HepG2 (cell line): ENCODE data around the gene CUL9. TPM values are rescaled to one million over a fixed set of nuclear protein-coding genes. Genes with fewer than 3 reads are reported as not detected.

Experiments used
- AKNA ChIP-seq: sonication (generic); formaldehyde crosslinking; IDR thresholded peaks from 2 replicates; pipeline ENCODE4 v1.4.0; 2020; ENCODE audit warnings: missing genetic modification reagents, borderline replicate concordance
- CENPT ChIP-seq: sonication (generic); formaldehyde crosslinking; IDR thresholded peaks from 2 replicates; pipeline ENCODE4 v1.8.0; 2022; ENCODE audit warnings: low read depth, mild to moderate bottlenecking, moderate library complexity, missing genetic modification reagents
- GATAD1 ChIP-seq: IDR thresholded peaks from 2 replicates; pipeline ENCODE4 v1.6.1; 2016; ENCODE audit warnings: missing genetic modification reagents, missing compliant biosample characterization
- KMT2B ChIP-seq: IDR thresholded peaks from 2 replicates; pipeline ENCODE4 v1.6.1; 2016; ENCODE audit warnings: missing genetic modification reagents, missing compliant biosample characterization
- MTF1 ChIP-seq: sonication (generic); formaldehyde crosslinking; IDR thresholded peaks from 2 replicates; pipeline ENCODE4 v1.5.0; 2020; ENCODE audit warnings: missing genetic modification reagents
- NFE2 ChIP-seq: sonication (generic); formaldehyde crosslinking; IDR thresholded peaks from 2 replicates; pipeline ENCODE4 v1.4.0; 2020; ENCODE audit warnings: missing genetic modification reagents
- ZFX ChIP-seq: sonication (generic); formaldehyde crosslinking; IDR thresholded peaks from 2 replicates; pipeline ENCODE4 v1.4.0; 2020; ENCODE audit warnings: mild to moderate bottlenecking, low read depth, missing genetic modification reagents, moderate library complexity
- ZKSCAN5 ChIP-seq: sonication (generic); formaldehyde crosslinking; IDR thresholded peaks from 2 replicates; pipeline ENCODE4 v1.5.1; 2020; ENCODE audit warnings: mild to moderate bottlenecking, missing genetic modification reagents
- ZNF136 ChIP-seq: sonication (generic); formaldehyde crosslinking; IDR thresholded peaks from 2 replicates; pipeline ENCODE4 v1.8.1; 2022; ENCODE audit warnings: low read depth, mild to moderate bottlenecking, moderate library complexity, missing genetic modification reagents
- ZNF142 ChIP-seq: sonication (generic); formaldehyde crosslinking; IDR thresholded peaks from 2 replicates; pipeline ENCODE4 v1.4.0; 2020; ENCODE audit warnings: missing genetic modification reagents
- ZNF20 ChIP-seq: sonication (generic); formaldehyde crosslinking; IDR thresholded peaks from 2 replicates; pipeline ENCODE4 v1.4.0; 2020; ENCODE audit warnings: mild to moderate bottlenecking, moderate library complexity, missing genetic modification reagents
- ZNF232 ChIP-seq: sonication (generic); formaldehyde crosslinking; IDR thresholded peaks from 2 replicates; pipeline ENCODE4 v1.4.0; 2020; ENCODE audit warnings: missing genetic modification reagents, borderline replicate concordance
- ZNF484 ChIP-seq: sonication (generic); formaldehyde crosslinking; IDR thresholded peaks from 2 replicates; pipeline ENCODE4 v1.5.1; 2020; ENCODE audit warnings: mild to moderate bottlenecking, low read depth, missing genetic modification reagents, borderline replicate concordance
- ZXDC ChIP-seq: sonication (generic); formaldehyde crosslinking; IDR thresholded peaks from 2 replicates; pipeline ENCODE4 v1.5.0; 2020; ENCODE audit warnings: mild to moderate bottlenecking, missing genetic modification reagents
- polyA plus RNA-seq, 8 experiments: library from polyadenylated mRNA; depleted of rRNA in 3 of 8; stranded (reverse) in 7 of 8; unstranded in 1 of 8; fragments of >200 nt; fragmentation: Illumina TruSeq in 4 of 8; extraction: Trizol in 4 of 8; gene quantifications; 2 replicates each; pipeline versions ENCODE4 v1.2.1 to v1.2.3, GENCODE V29; 2011 to 2016; ENCODE audit warnings: low read depth in 4 of 8, missing spikeins in 1 of 8, mixed read lengths in 1 of 8; ENCODE audit not compliant: insufficient read depth in 1 of 8
- total RNA-seq, 5 experiments: library from RNA; depleted of rRNA; stranded (reverse); fragments of >200 nt; fragmentation: Illumina TruSeq; extraction: Trizol; gene quantifications; 2 replicates each; pipeline ENCODE4 v1.2.3, GENCODE V29; 2016; ENCODE audit warnings: low read depth in 1 of 5

The CUL9 gene
- total and polyA plus RNA-seq, 2 of the 13 experiments (the other 11 are each of a cell fraction or from before 2014, with no cell fraction given) = 11.4 to 13.7 TPM

GRCh38 chr6:43181942-43182860 is at the start of gene CUL9 (continued):
- peak; percentile 51; the same call in 1 of the 2 replicates for TF ChIP-seq ZNF232 (CRISPR knock-in tag)
- peak; percentile 94 for TF ChIP-seq ZXDC
- TF ChIP-seq AKNA = no peak
- TF ChIP-seq NFE2 (CRISPR knock-in tag) = no peak
- TF ChIP-seq ZNF484 (CRISPR knock-in tag) = no peak
- no peak for TF ChIP-seq ZNF20
- TF ChIP-seq ZNF136 = 0 out of 2 replicates have a peak, but pooled peaks have one; percentile 27
- TF ChIP-seq ZNF142 (CRISPR knock-in tag) = peak; percentile 81
- TF ChIP-seq ZKSCAN5 (CRISPR knock-in tag) = peak; percentile 71; the same call in 1 of the 2 replicates
- TF ChIP-seq MTF1 (CRISPR knock-in tag) = 0 out of 2 replicates have a peak, but pooled peaks have one; percentile 43
- peak; percentile 86 for TF ChIP-seq ZFX (CRISPR knock-in tag)
- TF ChIP-seq CENPT (CRISPR knock-in tag) = no peak; the same call in 1 of the 2 replicates
- TF ChIP-seq KMT2B (CRISPR knock-in tag) = peak; percentile 96
- TF ChIP-seq GATAD1 (CRISPR knock-in tag) = peak; percentile 95
